ENCODE data around the gene ENPP1. TPM values are rescaled to one million over a fixed set of nuclear protein-coding genes. Genes with fewer than 3 reads are reported as not detected.

ENPP1 gene
- total RNA-seq, 4 donors from 2014 or later = 4.1 to 7.6 (median 5.3) TPM

DNA sequence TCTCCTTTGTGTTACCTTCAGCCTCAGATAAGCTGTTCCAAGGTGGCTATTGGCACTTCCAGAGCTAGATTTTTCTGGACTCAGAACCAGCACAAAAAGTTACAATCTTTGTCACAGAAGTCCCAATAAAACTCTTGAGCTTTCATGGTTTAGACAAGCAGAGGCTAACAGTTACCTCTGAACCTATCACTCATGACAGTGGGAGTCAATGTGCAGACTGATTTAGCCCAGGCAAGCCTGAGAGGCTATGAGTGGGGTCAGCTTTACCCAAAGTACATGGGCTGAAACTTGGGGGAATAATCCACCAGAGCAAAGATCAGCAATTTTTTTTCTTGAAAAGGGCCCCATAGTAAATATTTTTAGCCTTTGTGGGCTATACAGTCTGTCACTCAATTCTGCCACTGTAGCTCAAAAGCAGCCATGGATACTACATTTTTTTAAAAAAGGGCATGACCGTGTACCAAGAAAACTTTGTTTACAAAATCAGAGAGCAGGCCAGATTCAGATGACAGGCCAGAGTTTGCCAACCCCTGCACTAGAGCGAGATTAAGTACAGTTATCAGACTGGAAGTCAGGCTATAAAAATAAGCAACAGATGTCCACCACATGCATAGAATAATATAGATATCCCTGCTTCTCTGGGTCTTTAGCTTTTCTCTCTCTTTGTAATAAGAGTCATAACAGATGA is 123.4 kb downstream of the ENPP1 start:
- H3K4me3 ChIP-seq (ENCODE audit: low read depth, poor library complexity, severe bottlenecking) = no peak overlapping the region
- intact Hi-C loops (cut with DNase I; ENCODE audit: low total_unique reads) = no loop called here
- TF ChIP-seq POLR2A (IDR thresholded peaks at IDR 0.05) = no peak
- TF ChIP-seq, protein P1, sequence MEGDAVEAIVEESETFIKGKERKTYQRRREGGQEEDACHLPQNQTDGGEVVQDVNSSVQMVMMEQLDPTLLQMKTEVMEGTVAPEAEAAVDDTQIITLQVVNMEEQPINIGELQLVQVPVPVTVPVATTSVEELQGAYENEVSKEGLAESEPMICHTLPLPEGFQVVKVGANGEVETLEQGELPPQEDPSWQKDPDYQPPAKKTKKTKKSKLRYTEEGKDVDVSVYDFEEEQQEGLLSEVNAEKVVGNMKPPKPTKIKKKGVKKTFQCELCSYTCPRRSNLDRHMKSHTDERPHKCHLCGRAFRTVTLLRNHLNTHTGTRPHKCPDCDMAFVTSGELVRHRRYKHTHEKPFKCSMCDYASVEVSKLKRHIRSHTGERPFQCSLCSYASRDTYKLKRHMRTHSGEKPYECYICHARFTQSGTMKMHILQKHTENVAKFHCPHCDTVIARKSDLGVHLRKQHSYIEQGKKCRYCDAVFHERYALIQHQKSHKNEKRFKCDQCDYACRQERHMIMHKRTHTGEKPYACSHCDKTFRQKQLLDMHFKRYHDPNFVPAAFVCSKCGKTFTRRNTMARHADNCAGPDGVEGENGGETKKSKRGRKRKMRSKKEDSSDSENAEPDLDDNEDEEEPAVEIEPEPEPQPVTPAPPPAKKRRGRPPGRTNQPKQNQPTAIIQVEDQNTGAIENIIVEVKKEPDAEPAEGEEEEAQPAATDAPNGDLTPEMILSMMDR (IDR thresholded peaks at IDR 0.05) = no peak
- 73 to 92% methylated on average over 2 of the region's 2 CpGs for WGBS, 2 donors
- DNase-seq (ENCODE audit: low spot score in 2 of 2) = no peak

DNA sequence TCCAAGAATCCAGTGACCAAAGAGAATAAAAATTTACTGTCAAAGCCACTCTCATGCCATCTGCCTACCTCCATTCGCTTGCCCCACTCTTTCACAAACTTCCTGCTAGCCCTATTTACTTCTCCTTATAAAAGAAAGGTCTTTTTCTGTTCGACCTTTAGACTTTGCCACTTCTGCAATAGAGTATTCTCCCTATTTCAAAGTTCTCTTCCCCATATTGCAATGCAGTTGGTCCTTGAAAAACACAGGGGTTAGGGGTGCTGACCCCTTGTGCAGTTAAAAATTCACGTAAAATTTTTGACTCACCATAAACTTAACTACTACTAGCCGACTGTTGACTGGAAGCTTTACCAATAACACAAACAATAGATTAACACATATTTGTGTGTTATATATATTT is 128.3 kb downstream of the ENPP1 start:
- WGBS, 2 donors = 93 to 96% methylated on average over 4 of the region's 4 CpGs
- no peak for TF ChIP-seq POLR2A (IDR thresholded peaks at IDR 0.05)
- TF ChIP-seq, protein P1 (IDR thresholded peaks at IDR 0.05) = no peak
- no peak for DNase-seq (ENCODE audit: low spot score in 2 of 2)
- H3K4me3 ChIP-seq (ENCODE audit: low read depth, poor library complexity, severe bottlenecking) = no peak overlapping the region
- intact Hi-C loops (cut with DNase I; ENCODE audit: low total_unique reads) = no loop called here

DNA sequence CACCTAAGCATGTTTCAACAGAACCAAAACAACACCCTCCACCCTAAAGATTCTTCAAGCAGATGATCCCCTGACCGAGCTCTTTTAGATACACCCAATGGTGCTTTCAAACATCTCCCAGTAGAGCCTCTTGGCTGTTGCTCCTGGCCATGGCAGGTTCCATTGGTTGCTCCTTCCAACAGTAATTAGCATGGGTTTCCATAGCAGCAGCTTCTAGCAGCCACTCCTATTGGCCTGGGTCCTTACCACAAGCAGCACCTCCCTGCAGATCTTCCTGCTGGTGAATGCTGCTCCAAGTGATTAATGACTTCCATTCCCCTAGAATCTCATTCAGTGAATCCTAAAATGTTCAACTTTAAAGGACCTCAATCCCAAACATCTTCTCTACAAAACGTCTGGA is 129.4 kb downstream of the ENPP1 start:
- 21 to 42% methylated on average over 2 of the region's 2 CpGs for WGBS, 2 donors
- intact Hi-C loops (cut with DNase I; ENCODE audit: low total_unique reads) = no loop called here
- no peak overlapping the region for H3K4me3 ChIP-seq (ENCODE audit: low read depth, poor library complexity, severe bottlenecking)
- DNase-seq (ENCODE audit: low spot score in 2 of 2) = peak in 1 of 2 donors; percentile 72
- TF ChIP-seq POLR2A (IDR thresholded peaks at IDR 0.05) = no peak
- TF ChIP-seq, protein P1 (IDR thresholded peaks at IDR 0.05) = no peak

DNA sequence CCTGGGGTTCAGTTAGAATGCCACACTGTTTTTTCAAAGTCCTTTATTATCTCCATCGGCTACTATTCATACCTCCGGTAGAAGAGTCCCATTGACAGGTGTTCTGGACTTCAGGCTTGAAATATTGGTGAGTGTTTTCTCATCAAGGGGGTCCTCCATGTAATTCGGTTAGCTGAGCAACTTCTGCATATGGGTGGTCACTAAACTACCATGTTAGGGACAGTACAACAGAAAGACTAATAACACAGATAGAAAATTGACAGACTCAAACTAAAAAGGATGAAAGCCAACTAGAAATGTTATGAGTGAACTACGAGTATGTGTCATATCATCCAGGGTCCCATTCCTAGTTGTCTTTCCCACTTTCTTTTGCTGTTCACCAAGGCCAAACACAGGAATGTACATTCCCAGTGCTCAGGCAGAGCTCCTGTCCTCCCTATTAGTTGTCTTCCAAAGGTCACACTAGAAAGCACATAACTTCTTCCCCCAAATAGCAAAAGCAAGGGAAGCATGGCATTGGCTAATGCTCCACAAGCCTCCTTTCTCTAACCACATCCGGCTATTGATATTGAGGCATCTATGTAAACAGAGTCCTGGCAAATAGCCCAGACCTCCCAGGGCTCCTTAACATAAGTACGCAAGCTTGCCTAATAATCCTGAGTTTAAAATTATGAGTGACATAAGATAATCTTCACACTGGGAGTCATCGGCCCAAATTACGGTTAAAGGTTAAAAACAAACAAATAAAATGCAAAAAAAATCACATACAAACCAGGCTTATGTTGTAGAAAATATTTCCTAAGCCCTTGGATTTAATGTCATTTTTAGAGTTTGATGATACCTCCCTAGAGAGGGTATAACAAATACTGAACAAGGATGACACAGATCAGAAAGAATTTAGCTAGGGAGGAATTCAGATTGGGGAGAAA is 130.1 kb downstream of the ENPP1 start:
- no peak for TF ChIP-seq POLR2A (IDR thresholded peaks at IDR 0.05)
- TF ChIP-seq, protein P1 (IDR thresholded peaks at IDR 0.05) = no peak
- intact Hi-C loops (cut with DNase I; ENCODE audit: low total_unique reads) = no loop called here
- DNase-seq (ENCODE audit: low spot score in 2 of 2) = no peak
- no peak overlapping the region for H3K4me3 ChIP-seq (ENCODE audit: low read depth, poor library complexity, severe bottlenecking)
- WGBS, 2 donors = 59 to 63% methylated on average over 8 of the region's 8 CpGs

Small RNA genes lying within 50 kb of the gene (microRNA-seq; reads per million reads assigned to microRNA genes)
- 0 reads per million in 2 donors for gene MIR548H5 (ENCODE audit: borderline number of aligned reads in 1 of 2, borderline replicate concordance in 2 of 2)

Other genes starting within 250 kb of the ENPP1 start
- 100 to 1,000 TPM; 104 to 248 (median 220) TPM for gene ARG1, start 234.8 kb upstream of the ENPP1 start, total RNA-seq
- 10 to 100 TPM; 20.1 to 29.0 (median 25.2) TPM for gene MED23, start 179.8 kb upstream of the ENPP1 start, total RNA-seq
- 1 to 10 TPM in 1 of 4 donors, under 1 TPM in 2, not detected in 1; 0.11 to 1.2 (median 0.76) TPM for gene ENPP3, start 170.7 kb upstream of the ENPP1 start, total RNA-seq
- gene OR2A4, start 106.6 kb upstream of the ENPP1 start, total RNA-seq = 1 to 10 TPM in 1 of 4 donors, not detected in 3; 2.6 TPM
- gene CTAGE9, start 97.0 kb upstream of the ENPP1 start, total RNA-seq = not detected
- gene CCN2, start 143.4 kb downstream of the ENPP1 start, total RNA-seq = 100 to 1,000 TPM in 2 of 4 donors, 10 to 100 TPM in 2; 52.8 to 146 (median 92.4) TPM

All from lower leg skin (tissue), 4 donors.